Amniotic stem cell (primary cell): ENCODE results near the gene CTAGE4.
"Not testable (repeated sequence)": the region's sequence is repeated elsewhere in the genome, so short reads cannot be mapped to it uniquely, and the experiment has no call there.

ENCODE experiments used
- DNase-seq: peaks from one replicate; lab custom pipeline; 2025; lab: John Stamatoyannopoulos, UW

The CTAGE4 gene

DNA sequence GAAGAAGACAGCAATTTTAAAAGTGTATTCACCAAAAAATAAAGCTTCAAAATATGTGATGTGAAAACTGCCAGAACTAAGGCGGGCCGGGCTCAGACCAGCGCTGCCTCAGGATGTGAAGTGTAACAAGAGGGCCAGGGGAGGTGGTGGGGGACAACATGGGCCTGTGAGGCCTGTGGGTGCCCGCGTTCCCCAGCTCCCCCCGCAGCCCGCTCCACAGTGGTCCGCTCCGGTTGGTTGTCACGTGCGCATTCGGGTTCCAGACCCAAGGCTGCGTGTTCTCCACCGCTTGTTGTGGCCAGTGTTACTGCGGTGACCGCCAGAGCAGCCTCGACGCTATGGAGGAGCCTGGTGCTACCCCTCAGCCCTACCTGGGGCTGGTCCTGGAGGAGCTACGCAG, at the start of gene CTAGE4:
Gene CTAGE4 (plus strand): TSS at position 301 of the 400 bp plus-strand sequence. CDS start 38 bp downstream, at position 339.
- DNase-seq, result not testable (repeated sequence)

- DNase-seq, result no peak
Measured at GRCh38 chr7:144134116-144134515, 49.1 kb upstream of the CTAGE4 start.

DNA sequence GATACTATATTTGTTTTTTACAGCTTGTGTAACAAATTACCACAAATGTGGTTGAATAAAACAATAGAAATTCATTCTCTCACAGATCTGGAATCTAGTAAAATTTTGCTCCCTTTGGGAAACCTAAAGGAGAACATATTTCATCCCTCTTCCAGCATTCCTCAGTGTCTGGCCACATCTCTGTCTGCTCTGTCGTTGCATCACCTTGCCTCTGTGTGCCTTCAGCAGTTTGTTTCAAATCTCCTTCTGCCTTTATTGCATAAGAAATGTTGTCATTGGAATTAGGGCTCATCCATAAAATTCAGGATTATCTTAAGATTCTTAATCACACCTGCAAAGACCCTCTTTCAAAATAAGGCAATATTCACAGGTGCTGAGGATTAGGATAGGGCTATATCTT, 45.8 kb upstream of the CTAGE4 start:
- no peak for DNase-seq

DNA sequence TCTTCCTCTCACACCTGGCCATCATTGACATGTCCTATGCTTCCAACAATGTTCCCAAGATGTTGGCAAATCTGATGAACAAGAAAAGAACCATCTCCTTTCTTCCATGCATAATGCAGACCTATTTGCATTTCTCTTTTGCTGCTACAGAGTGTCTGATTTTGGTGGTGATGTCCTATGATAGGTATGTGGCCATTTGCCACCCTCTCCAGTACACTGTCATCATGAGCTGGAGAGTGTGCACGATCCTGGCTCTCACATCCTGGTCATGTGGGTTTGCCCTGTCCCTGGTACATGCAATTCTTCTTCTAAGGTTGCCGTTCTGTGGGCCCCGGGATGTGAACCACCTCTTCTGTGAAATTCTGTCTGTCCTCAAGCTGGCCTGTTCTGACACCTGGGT, 41.1 kb upstream of the CTAGE4 start:
- DNase-seq, result no peak

DNA sequence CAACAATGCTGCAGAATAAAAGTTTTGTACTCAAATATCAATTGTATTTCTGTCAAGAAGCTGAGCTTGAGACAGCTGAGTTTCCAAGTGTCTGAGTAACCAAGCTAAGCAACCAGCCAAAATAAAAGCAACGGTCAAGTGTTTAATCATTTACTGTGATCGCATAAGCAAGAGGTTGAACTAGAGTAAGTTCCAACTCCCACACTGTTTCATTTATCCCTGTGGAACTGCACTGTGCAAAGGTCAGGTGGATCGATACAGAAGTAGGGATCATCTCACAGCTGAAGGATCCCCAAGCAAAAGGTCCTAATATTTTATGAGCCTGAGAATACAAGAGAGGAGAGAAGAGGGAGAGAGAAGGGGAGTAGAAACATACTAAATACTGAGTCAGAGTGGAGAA, 38.8 kb upstream of the CTAGE4 start:
- no peak for DNase-seq

GRCh38 chr7:144148224-144148827, 34.9 kb upstream of the CTAGE4 start:
- no peak for DNase-seq

GRCh38 chr7:144158861-144159260, 24.4 kb upstream of the CTAGE4 start:
- no peak for DNase-seq

DNA sequence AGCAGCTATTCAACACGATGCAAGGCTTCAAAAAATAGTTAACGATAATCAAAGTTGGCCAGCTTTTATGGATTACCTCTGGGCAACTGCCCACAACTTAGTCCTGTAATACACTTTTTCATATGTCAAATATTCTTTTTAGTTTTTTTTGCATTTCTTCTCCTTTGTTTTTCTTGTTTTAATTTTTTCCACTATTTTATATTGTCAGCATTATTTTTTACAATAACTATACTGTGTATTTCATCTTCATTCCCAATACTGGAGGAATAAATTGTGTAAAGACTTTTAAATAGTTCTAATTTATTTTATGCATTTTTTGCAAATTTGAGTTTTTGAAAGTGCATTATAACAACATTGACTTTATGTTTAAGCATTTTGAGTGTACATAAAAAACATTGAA, 18.5 kb upstream of the CTAGE4 start:
- DNase-seq, result no peak

- not testable (repeated sequence) for DNase-seq
Measured at GRCh38 chr7:144171594-144172350, 11.5 kb upstream of the CTAGE4 start.

DNA sequence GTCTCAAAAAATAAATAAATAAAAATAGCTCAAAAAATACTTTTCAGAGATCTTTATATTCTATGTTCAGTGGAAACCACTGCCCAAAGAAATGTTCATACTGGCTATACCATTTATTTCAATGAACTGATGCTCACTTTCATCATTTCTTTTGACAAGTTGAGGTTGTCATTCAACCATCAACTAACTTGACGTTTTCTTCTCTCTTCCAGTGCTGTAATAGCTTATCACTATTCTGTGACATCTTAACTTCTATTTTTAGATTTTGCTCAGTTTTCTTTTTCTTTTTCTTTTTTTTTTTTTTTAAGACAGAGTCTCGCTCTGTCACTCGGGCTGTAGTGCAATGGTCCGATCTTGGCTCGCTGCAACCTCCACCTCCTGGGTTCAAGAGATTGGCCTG, 8.7 kb upstream of the CTAGE4 start:
- DNase-seq, result no peak

DNA sequence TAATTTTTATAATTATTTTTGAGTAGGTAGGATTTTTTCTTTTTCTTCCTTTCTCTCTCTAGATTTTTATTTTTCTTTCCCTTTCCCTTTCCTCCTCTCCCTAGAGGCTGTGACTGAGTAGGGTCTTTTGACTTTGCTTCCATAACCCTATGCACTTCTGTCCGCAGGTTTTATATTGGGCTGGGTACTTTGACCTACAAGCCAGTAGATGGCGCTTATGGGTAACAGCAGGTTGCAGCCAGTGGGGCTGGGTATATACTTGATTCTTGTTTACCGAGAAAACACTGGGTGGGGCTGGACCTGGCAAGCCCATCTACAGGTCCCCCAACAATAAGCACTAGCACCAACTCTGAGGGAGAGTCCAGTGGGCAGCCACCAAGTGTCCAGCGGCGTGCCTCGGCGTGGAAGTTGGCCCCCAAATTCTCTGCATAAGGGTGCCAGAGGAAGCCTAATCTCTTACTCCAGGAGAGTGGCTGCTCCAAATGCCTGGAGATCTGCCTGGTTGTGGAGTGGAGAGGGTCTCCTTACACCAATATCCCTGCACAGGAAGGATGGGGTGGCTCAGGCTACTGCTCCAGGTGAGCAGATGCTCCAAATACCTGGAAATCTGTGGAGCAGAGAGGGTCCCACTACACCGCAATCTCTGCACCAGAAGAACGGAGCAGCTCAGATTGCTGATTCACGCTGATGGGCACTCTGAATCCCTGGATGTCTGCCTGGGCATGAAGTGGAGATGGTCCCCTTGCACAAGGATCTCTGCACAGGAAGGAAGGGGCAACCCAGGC, 4.7 kb upstream of the CTAGE4 start:
- DNase-seq, result not testable (repeated sequence)

- not testable (repeated sequence) for DNase-seq
Measured at GRCh38 chr7:144179165-144179479, 4.1 kb upstream of the CTAGE4 start.

GRCh38 chr7:144187848-144188247, 4.6 kb downstream of the CTAGE4 start:
- DNase-seq, result not testable (repeated sequence)

- not testable (repeated sequence) for DNase-seq
Measured at GRCh38 chr7:144188578-144189171, 5.4 kb downstream of the CTAGE4 start.

- DNase-seq, result not testable (repeated sequence)
Measured at GRCh38 chr7:144193782-144194181, 10.5 kb downstream of the CTAGE4 start.

DNA sequence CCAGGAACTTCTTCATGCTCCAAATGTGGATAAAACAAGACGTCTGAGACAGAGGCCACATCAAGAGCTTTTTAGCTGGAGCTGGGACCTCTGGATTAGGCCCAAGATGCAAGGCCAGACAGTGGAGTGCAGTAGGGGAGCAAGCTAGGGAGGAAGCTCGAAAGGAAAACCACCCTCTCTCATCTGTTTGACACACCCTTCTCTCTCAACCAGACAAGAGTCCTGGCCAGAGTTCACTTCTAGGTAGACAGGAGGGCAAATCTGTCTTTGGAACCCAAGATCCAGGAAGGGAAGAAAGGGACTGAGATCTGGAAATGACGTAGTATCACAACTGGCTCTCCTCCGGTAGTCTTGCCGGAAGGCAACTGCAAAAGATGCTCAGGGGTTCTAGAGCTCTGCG, 11.2 kb downstream of the CTAGE4 start:
- not testable (repeated sequence) for DNase-seq

DNA sequence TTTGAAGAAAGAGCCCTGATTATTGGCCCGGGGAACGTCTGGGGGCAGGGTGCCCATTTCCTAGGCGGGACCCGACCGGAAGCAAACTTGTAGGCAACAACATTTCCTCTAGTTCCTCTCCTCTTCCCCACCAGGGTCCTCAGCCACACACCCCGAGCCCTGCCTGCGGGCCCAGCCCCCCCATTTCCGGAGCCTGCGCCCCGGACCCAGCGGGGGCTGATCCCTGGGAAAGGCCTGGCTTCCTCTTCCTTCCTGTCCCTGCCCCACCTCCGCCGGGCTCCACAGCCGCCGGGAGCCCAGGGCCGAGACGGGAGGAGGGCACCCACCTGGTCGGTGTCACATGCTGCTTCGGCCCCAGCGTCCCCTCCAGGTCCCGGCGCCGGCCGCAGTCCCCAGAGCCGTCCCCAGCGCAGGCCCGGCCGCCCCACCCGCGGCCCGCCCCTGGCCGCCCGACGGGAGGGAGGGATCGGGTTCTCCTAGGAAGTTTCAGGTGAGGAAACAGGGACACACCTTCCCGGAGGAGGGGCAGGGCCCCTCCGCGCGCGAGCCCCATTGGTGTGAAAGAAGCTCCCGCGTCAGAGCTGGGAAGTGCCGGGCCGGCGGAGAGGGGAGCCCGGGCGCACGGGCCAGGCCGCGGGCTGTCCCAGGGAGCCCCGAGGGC, 12.1 kb downstream of the CTAGE4 start, which contains the start of gene ARHGEF35:
Gene ARHGEF35 (minus strand): TSS at position 622 of the 661 bp plus-strand sequence. CDS start 7,450 bp downstream, outside the sequence.
- DNase-seq, result not testable (repeated sequence)

GRCh38 chr7:144198934-144199333, 15.7 kb downstream of the CTAGE4 start:
- not testable (repeated sequence) for DNase-seq

- not testable (repeated sequence) for DNase-seq
Measured at GRCh38 chr7:144201978-144202377, 18.7 kb downstream of the CTAGE4 start.

DNA sequence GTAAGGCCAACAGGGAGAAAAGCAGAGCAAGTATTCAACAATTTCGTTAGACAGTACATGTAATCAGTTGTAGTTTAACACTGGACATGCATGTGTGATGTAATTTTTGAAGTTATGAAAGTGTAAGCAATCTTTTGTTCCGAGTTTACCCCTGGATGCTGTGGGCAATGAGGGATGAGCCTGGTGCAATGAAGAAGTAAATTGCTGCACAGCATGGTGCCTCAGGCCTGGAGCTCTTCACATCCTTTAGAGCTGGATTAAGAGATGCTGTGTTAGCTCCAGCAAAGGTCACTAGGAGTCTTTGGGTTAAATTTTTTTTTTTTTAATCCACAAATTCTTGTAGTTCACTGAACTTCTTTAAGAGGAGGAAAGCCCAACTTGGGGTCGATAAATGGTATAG, 19.8 kb downstream of the CTAGE4 start:
- not testable (repeated sequence) for DNase-seq

- not testable (repeated sequence) for DNase-seq
Measured at GRCh38 chr7:144205306-144205705, 22.0 kb downstream of the CTAGE4 start.

DNA sequence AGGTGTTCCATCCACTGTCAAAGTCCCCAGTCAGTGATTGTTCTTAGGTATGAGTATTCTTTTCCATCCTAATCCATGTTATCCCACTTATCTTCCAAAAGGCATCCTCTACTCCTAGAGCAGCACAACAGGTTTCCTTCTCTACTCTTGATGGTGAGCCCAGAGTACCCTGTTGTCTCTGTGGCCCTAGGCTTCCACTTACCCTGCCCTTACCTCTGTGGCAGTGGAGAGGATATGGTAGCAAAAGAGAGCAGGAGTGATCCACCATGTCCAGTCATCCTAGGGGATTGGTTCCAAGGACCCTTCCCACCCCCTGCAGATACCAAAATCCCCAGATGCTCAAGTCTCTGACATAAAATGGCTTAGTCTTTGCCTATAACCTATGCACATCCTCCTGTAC, 33.9 kb downstream of the CTAGE4 start:
- DNase-seq, result not testable (repeated sequence)
